Measurements from ENCODE around the gene SGTA.

DNA sequence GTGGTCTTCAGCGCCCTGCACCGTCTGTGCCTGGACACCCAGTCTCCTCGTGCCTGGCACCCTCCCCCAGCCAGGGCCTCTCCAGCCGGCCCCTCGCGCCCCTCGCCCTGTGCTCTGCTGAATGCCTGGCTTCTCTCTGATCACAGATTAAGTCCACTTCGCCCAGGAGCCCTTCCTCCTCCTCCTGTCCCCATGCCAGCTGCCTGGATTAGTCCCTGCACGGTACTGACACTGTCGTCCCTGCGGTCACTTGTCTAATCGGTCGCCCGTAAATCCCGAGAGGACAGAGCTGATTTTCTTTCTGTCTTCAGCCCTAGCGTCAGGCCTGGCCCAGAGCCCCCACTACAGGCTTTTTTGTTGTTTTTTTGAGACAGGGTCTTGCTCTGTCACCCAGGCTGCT, 8.8 kb upstream of the SGTA start:
- TF ChIP-seq CTCF (IDR thresholded peaks at IDR 0.05): no peak
- no peak for TF ChIP-seq POLR2A (IDR thresholded peaks at IDR 0.05)
